Ectodermal cell (in vitro differentiated cells): Measurements from ENCODE around the gene ATP13A4.
"Not testable (repeated sequence)": the region's sequence is repeated elsewhere in the genome, so short reads cannot be mapped to it uniquely, and the experiment has no call there.

ENCODE experiments used
- H3K27ac ChIP-seq: 2 replicates; pipeline ENCODE4 v1.7.0; 2013; ENCODE audit warnings: mild to moderate bottlenecking, low read depth, low read length; ENCODE audit not compliant: insufficient read depth, poor library complexity, severe bottlenecking
- H3K27me3 ChIP-seq: 2 replicates; pipeline ENCODE4 v1.7.0; 2013; ENCODE audit warnings: mild to moderate bottlenecking, low read length; ENCODE audit not compliant: insufficient read depth, control insufficient read depth, poor library complexity, severe bottlenecking
- H3K36me3 ChIP-seq: one replicate; pipeline ENCODE4 v1.7.0; 2013; ENCODE audit warnings: low read length; ENCODE audit not compliant: control insufficient read depth, insufficient read depth
- H3K4me1 ChIP-seq: one replicate; pipeline ENCODE4 v1.7.0; 2013; ENCODE audit warnings: low read length; ENCODE audit not compliant: control insufficient read depth, insufficient read depth
- H3K4me3 ChIP-seq: 2 replicates; pipeline ENCODE4 v1.7.0; 2013; ENCODE audit warnings: low read depth, low read length, control low read depth; ENCODE audit not compliant: insufficient read depth
- H3K9me3 ChIP-seq: 2 replicates; pipeline ENCODE4 v1.7.0; 2013; ENCODE audit warnings: mild to moderate bottlenecking, low read length, moderate library complexity; ENCODE audit not compliant: control insufficient read depth
- WGBS, 2 experiments: methylation state at CpG; one replicate each; pipeline ENCODE4 v1.1.7; 2013; ENCODE audit warnings: missing lambda C conversion rate in 2 of 2; 5-methylcytosine and 5-hydroxymethylcytosine counted together

ATP13A4 gene

DNA sequence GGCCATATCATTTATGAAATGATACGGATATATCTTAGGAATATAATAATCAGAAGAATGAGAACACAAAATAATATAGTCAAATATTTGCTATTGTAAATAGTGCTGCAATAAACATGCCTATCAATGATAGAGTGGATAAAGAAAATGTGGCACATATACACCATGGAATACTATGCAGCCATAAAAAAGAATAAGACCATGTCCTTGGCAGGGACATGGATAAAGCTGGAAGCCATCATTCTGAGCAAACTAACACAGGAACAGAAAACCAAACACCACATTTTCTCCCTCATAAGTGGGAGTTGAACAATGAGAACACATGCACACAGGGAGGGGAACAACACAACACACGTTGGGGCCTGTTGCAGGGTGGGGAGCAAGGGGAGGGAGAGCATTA, 28.6 kb downstream of the ATP13A4 start:
- 88 to 100% methylated on average over 1 of the region's 2 CpGs for WGBS, 2 experiments
- not testable (repeated sequence) for H3K27me3 ChIP-seq, H3K9me3 ChIP-seq, H3K4me3 ChIP-seq, H3K4me1 ChIP-seq, H3K36me3 ChIP-seq, H3K27ac ChIP-seq

DNA sequence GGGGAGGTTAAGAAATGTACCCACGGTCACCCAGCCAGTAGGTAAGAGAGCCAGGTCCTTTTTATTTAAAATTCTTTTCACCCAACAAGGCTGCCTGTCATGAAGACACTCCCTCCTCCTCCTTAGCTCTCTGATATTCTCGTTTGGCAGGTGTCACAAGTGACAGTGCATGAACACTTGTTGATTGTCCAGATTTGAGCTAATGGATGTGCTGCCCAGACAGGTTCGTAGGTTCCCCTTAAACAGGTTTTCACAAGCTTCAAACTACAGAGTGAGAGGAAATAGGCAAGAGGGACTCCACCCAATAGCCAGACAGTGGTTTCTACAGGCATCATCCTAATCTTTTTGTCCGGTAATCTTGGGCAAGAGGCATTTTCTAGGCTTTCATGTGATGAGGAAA, 32.2 kb downstream of the ATP13A4 start:
- no peaks in the 10 kb centered on the region for H3K4me1 ChIP-seq
- no peak overlapping the region for H3K27ac ChIP-seq
- no peak overlapping the region for H3K4me3 ChIP-seq
- WGBS, 2 experiments = 92 to 94% methylated on average over 4 of the region's 4 CpGs
- no peaks in the 10 kb centered on the region for H3K9me3 ChIP-seq
- H3K36me3 ChIP-seq = no peaks in the 10 kb centered on the region
- H3K27me3 ChIP-seq = no peaks in the 10 kb centered on the region

DNA sequence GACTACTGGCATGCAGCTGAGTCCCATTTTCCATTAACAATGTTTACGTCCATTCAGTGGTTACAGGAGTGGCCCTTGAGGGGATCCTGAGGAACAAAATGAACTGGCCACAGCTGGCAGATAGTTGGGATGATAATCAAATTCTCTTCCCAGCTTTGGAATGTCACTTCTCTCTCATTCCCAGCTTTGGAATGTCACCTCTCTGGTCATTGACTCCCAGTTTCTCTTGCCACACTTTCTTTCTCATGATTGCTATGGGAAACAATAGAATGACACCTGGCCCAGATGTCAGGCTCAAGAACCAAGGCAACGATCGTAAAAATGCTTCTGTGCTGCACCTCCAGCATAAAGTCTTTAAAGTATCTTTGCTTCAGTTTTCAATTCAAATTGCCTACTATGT, 34.0 kb downstream of the ATP13A4 start:
- H3K27me3 ChIP-seq = no peaks in the 10 kb centered on the region
- no peaks in the 10 kb centered on the region for H3K9me3 ChIP-seq
- WGBS, 2 experiments = 90 to 91% methylated on average over 3 of the region's 3 CpGs
- no peak overlapping the region for H3K27ac ChIP-seq
- H3K4me1 ChIP-seq = no peaks in the 10 kb centered on the region
- no peaks in the 10 kb centered on the region for H3K36me3 ChIP-seq
- no peak overlapping the region for H3K4me3 ChIP-seq

DNA sequence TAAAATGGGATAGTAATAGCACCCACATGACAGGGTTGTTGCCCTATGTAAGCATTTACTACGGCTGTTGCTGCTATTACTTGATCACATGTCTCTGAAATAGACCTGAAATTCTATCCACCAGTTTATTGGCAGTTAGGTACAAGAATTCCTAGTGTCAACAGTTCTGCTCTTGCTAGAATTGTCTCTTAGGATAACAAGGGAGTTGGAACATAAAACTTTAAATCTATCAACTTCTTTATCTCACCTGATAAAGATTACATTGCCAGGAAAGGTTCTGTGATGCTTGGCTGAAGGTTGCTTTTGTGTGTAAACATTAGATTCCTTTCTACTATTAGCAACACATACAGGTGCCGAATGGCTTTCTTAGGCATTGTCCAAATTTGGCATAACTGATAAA, 38.7 kb downstream of the ATP13A4 start:
- no peaks in the 10 kb centered on the region for H3K27me3 ChIP-seq
- WGBS, 2 experiments = 82 to 85% methylated on average over 2 of the region's 2 CpGs
- H3K27ac ChIP-seq = no peak overlapping the region
- H3K4me1 ChIP-seq = no peaks in the 10 kb centered on the region
- no peaks in the 10 kb centered on the region for H3K9me3 ChIP-seq
- H3K36me3 ChIP-seq = no peaks in the 10 kb centered on the region
- no peak overlapping the region for H3K4me3 ChIP-seq

DNA sequence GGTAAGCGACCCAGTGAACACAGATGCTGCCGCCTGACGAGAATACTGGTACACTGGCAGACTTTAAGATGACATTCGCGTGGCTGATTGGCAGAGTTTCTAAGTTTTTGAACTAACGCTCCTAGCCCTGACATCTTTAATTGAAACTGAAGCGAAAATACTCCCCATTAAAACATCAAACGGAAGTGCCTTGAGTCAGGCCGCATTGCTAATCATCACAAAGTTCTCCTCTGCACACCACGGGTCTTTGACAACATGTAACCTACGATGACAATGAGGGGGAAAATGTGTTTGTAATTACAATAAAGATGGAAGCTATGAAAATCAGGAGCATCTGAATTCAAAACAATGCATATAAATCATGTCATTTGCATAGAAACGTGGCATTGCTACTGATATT, 44.5 kb downstream of the ATP13A4 start:
- H3K4me3 ChIP-seq = no peak overlapping the region
- no peaks in the 10 kb centered on the region for H3K36me3 ChIP-seq
- 90% methylated on average over 9 to 11 of the region's 12 CpGs for WGBS, 2 experiments
- no peaks in the 10 kb centered on the region for H3K9me3 ChIP-seq
- no peaks in the 10 kb centered on the region for H3K4me1 ChIP-seq
- no peak overlapping the region for H3K27ac ChIP-seq
- H3K27me3 ChIP-seq = no peaks in the 10 kb centered on the region

DNA sequence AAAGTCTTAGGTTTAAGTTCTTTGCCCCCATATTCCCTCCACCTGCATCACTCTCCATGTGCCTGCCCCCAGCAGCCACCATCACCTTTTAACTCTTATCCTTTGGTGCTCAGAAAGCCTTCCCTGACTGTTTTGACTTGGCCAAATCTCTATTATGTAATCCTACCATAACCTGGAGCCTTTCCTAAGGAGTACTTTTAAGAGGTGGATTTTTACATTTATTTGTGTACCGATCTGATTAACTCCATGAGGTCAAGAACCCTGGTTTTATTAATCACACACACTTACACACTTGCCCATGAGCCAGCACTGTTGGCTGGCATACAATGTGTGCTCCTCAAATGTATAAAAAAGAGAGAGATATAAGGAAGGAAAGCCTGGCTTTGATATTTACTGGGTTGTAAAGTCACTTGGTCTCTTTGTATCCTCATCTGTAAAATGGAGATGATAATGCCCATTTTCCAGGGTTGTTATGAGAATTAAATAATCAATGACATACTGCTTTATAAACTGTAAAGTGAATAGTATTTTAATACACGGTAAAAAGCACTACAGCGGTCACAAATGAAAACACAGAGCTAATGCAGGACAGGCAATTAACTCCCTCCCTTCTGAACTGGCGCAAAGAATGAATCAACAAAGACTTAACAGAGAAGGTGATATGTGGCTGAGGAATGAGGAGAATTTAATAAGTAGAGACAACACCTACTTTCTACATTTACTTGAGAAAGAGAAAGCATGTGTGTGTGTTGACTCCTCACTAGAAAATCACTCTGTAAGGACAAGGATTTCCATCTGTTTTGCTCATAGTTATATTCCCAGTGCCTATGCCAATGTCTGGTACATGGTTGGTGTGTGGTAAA, 45.4 kb downstream of the ATP13A4 start:
- 94 to 97% methylated on average over 3 of the region's 4 CpGs for WGBS, 2 experiments
- H3K9me3 ChIP-seq = no peaks in the 10 kb centered on the region
- no peak overlapping the region for H3K27ac ChIP-seq
- no peaks in the 10 kb centered on the region for H3K4me1 ChIP-seq
- H3K4me3 ChIP-seq = no peak overlapping the region
- no peaks in the 10 kb centered on the region for H3K36me3 ChIP-seq
- H3K27me3 ChIP-seq = no peaks in the 10 kb centered on the region

DNA sequence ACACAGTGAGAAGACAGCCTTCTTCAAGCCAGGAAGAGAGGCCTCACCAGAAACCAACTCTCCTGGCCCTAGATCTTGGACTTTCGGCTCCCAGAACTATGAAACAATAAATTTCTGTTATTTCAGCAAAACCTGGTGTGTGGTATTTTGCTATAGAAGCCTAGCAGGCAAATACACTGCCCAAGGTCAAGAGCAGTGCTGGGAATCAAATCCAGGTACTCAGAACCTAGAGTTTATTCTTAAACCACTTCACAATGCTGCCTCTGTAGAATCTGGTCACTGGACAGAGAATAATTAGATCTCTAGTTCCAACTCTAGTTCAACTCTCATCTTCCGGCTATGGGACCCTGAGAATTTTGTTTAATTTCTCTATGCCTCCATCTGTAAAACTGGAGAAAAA, 46.6 kb downstream of the ATP13A4 start:
- no peaks in the 10 kb centered on the region for H3K27me3 ChIP-seq
- WGBS, 2 experiments = 97 to 100% methylated on average over 1 to 2 of the region's 2 CpGs
- H3K4me1 ChIP-seq = no peaks in the 10 kb centered on the region
- no peaks in the 10 kb centered on the region for H3K9me3 ChIP-seq
- H3K36me3 ChIP-seq = no peaks in the 10 kb centered on the region
- H3K4me3 ChIP-seq = no peak overlapping the region
- H3K27ac ChIP-seq = no peak overlapping the region

DNA sequence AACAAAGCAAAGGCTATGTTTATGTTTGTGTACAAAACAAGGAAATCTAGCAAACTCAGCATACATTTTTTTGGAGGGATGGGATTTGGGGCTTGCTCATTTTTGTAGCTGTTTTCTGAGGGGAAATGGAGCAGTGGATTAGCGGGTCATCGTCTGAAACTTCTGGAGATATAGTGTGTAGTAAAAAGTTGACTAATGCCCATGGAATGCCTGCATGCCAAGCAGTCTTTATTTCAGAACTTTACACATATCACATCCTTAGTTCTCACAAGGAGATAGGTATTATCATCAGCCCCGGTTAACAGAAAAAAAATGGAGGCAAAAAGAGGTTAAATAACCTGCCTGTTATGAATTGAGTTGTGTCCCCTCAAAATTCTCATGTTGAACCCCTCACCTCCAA, 47.1 kb downstream of the ATP13A4 start:
- Histone ChIP-seq H3K27me3 (no peaks in the 10 kb centered on the region), H3K4me1 (no peaks in the 10 kb centered on the region), H3K36me3 (no peaks in the 10 kb centered on the region), H3K9me3 (no peaks in the 10 kb centered on the region), H3K27ac (no peak overlapping the region), H3K4me3 (no peak overlapping the region)
- 92 to 100% methylated on average over 2 to 3 of the region's 3 CpGs for WGBS, 2 experiments

DNA sequence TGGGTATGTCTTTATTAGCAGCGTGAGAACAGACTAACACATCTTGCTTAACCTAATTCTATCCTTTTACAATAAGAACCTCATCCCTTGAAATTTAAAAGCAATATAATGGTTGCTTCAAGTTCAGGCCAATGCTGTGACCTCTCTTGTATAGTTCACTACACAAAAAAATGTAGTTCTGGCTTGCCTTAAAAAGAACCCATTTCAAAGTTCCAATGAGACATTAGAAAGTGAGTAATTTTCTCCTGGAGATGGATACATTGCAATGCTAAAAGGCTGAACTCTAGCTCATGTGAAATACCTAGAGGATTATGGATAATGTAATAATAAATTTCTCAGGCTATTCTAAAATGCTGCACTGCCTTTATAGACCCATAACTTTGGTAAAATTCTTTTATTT, 47.8 kb downstream of the ATP13A4 start:
- H3K27me3 ChIP-seq = no peaks in the 10 kb centered on the region
- H3K27ac ChIP-seq = no peak overlapping the region
- H3K4me3 ChIP-seq = no peak overlapping the region
- no peaks in the 10 kb centered on the region for H3K36me3 ChIP-seq
- WGBS, 2 experiments = 89 to 100% methylated on average over 1 of the region's 1 CpG
- H3K4me1 ChIP-seq = no peaks in the 10 kb centered on the region
- no peaks in the 10 kb centered on the region for H3K9me3 ChIP-seq

DNA sequence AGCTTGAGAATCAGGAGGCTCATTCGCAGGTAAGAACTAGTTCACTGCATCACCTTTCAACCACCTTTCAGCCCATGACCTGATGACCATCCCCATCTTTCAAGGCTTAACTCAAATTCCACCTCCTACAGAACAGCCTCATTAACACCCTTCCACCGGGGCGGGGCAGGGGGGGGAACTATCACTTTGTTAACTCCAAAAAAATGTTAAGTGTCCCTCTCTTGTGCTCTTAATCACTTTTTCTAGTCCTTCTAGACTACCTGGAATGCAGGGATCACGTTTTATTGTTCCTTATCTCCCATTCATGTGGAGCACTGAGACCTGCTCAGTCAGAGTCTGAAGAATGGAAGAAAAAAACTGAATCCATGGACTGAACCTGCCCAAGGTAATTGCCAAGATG, 51.8 kb downstream of the ATP13A4 start:
- H3K9me3 ChIP-seq = no peaks in the 10 kb centered on the region
- no peak overlapping the region for H3K4me3 ChIP-seq
- H3K27ac ChIP-seq = no peak overlapping the region
- 85 to 89% methylated on average over 4 of the region's 4 CpGs for WGBS, 2 experiments
- H3K36me3 ChIP-seq = no peaks in the 10 kb centered on the region
- H3K27me3 ChIP-seq = no peaks in the 10 kb centered on the region
- H3K4me1 ChIP-seq = no peaks in the 10 kb centered on the region
